GM12875 (cell line): ENCODE data around the gene PRKN.

ENCODE experiments used
- H3K4me3 ChIP-seq: one replicate; pipeline ENCODE4 v1.5.1; 2011; ENCODE audit warnings: low read depth, low read length, control low read depth
- CTCF ChIP-seq: IDR thresholded peaks from 2 replicates; pipeline ENCODE4 v1.5.1; 2011; ENCODE audit warnings: low read depth, mild to moderate bottlenecking, control low read depth, inconsistent platforms, low read length, moderate library complexity, borderline replicate concordance; ENCODE audit not compliant: insufficient read depth

PRKN gene

DNA sequence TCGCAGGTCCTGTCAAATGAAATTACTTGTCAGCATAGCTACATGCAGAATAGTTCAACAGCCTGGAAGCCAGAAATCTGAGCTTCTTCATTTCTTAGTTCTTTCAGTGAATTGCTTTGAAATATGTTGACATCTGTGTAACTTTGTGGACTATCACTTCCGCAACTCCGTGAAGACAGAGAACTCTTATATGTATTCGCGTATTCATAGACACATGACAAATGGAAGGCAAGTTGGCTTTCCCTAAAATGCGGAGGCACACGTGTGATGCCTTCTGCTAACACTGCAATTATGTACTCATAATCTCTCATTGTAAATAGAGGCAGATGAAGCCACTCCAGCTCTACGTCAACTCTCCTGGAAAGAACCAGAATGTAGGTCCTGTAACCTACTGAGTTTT, 701.5 kb downstream of the PRKN start:
- TF ChIP-seq CTCF, result no peak
- H3K4me3 ChIP-seq, result no peak overlapping the region

DNA sequence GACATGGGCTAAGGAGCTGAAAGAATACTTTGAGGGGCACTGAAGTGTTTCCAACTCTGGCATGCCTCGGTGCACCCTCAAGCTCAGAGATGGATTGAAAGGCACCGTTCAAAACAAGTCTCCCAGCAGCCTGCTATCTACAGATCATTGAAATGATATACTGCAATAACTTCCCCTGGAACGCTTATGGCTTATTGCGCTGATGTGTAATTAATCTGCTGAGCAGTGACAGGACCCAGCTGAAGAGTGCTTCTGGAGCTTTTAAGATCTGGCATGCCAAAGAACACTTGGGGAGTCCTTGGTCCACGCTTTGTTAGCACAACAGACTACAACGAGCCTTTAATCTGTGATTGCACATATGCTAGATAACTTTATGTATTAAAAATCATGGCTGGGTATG, 708.2 kb downstream of the PRKN start:
- no peak for TF ChIP-seq CTCF
- H3K4me3 ChIP-seq, result no peak overlapping the region

GRCh38 chr6:162017536-162017935, 710.0 kb downstream of the PRKN start:
- no peak overlapping the region for H3K4me3 ChIP-seq
- TF ChIP-seq CTCF, result no peak

DNA sequence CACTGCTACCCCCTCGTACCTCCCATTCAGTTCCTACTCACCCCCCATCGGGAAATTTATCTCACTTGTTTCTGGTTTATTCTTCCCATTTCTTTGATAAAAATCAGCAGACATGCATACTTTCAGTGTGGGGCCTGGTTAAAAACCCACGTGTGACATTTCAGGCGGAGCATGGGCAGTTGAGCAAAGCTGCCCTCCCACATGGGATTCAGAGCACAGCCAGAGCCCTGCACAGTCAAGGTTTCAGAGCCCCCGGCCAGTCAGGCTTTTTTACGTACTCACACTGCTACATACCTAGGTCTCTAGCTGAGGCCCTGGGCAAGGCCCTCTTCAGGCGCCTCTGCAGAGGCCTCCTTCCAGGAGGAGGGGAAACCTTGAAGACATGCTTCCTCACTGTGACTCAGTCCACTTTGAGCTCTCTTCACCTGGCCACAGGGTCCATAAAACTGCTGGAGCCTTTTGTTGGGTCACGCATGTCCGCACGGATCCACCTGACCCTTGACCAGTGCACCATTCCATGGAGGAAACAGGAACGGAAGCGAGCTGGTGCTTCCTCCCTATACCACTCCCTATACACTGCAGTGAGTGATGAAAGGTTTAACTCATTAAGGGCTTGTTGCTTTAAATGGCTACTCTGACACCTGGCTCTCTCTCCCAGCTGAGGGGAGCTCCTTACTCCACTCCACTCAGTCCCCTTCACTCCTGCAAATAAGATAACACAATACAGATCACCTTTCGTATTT, 713.3 kb downstream of the PRKN start:
- H3K4me3 ChIP-seq, result no peak overlapping the region
- no peak for TF ChIP-seq CTCF

DNA sequence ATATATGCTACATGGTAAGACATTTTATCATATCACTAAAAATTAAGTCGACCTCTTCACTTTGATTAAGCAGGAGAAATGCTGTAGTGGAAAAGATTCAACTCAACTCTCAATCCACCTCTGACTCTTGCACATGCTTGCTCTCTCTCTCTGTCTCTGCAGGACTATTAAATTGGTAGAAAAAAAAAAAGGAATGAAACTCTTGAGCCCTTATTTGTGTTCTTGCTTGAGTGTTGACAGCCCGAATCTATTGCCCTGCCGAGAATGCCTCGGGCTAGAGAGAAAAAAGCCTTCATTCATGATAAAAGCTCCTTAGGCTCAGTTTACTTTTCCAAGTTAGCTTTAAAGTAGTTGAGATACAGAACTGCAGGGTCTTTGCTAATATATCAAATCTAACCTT, 722.2 kb downstream of the PRKN start:
- no peak overlapping the region for H3K4me3 ChIP-seq
- no peak for TF ChIP-seq CTCF

GRCh38 chr6:161996783-161997182, 730.8 kb downstream of the PRKN start:
- no peak for TF ChIP-seq CTCF
- H3K4me3 ChIP-seq, result no peak overlapping the region

- H3K4me3 ChIP-seq, result no peak overlapping the region
- no peak for TF ChIP-seq CTCF
Measured at GRCh38 chr6:161985876-161986423, 741.6 kb downstream of the PRKN start.
